Measurements from ENCODE around the gene PDE4B.

The PDE4B gene

GRCh38 chr1:66143651-66144050 is 351.0 kb downstream of the PDE4B start:
- DNase-seq: no peak

DNA sequence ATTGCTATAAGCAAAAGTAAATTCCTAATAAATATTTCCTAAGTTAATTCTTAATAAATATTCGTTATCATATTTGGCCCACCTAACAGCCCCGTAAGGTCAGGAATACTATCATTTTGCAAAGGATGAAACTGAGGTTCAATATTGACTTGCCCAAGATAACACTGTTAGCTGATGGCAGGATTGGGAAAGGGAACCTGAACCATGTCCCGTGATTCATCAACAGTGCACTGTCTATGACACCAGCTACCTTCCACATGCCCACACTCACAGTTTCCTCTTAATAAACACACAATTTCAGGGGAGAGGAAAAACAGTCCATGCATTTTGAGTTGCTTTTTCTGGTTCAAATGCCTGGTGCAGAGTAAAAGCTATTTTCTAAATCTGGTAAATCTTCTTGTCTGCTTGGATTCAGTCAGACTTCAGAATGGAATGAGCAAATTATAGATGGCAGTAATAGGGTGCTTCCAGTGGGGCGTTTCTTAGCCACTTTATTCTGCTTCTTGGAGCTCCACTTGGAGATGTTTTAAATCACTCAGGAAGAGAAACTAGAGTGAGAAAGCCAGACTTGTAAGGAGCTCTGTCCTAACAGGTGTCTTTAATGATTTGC is 354.6 kb downstream of the PDE4B start:
- no peak for DNase-seq

- DNase-seq: no peak
These were observed 359.3 kb downstream of the PDE4B start for GRCh38 chr1:66152034-66152433.

DNA sequence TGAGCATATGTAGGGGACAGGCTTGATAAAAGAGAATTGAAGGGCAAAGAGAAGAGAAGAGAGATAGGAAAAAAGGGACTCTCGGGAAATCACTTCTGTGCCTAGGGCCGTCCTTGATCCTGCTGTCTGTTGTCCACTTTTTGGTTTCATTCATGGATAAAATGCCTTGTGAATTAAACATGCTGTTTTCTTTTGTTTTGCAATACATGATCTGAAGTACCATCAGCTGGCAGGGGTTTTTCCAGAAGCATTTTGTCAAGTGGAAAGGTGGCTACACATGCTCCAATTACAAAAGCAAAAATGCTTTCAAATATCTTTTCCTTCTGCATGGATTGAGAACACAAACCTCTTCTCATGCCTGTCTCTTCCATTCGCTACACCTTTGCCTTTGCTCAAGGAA is 361.7 kb downstream of the PDE4B start:
- no peak for DNase-seq

GRCh38 chr1:66156144-66156543 is 363.4 kb downstream of the PDE4B start:
- no peak for DNase-seq

GRCh38 chr1:66159800-66160199 is 367.1 kb downstream of the PDE4B start:
- no peak for DNase-seq

DNA sequence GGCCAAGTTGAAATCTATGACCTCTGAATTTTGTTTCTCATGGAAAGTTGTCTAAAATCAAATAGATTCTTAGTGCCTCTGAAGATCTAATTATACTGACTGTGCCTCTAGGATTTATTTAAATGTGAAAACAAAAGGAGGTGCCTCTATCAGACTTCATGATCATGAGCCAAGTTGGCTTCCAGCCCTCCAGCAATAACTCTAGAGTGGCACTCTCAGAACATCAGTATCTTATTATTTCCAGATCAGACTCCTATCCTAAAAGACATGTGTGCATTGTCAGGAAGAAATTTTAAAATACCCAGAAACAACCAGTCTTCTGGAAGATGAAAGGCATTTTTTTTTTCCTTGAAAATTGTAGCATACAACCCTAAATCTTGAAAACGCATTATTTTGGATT is 368.0 kb downstream of the PDE4B start:
- DNase-seq: peak; percentile 18

GRCh38 chr1:66166753-66167152 is 374.1 kb downstream of the PDE4B start:
- DNase-seq: no peak

DNA sequence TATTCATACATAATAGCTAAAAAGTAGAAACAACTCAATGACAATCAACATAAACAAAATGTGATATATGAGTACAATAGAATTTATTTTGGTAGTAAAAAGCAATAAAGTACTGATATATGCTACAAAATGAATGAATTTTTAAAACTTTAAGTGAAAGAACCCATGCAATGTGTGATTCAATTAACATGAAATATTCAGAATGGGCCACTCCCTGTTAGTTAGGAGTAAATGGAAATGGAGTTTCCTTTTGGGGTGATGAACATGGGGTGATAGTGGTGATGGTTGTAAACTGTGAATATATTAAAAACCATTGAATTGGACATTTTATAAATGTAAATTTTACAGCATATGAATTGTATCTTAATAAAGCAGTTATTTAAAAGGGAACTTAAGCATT is 374.6 kb downstream of the PDE4B start:
- no peak for DNase-seq

- no peak for DNase-seq
These were observed 375.8 kb downstream of the PDE4B start for GRCh38 chr1:66168467-66168887.

GRCh38 chr1:66168948-66169671 is 376.4 kb downstream of the PDE4B start:
- no peak for DNase-seq

GRCh38 chr1:66172272-66172671 is 379.6 kb downstream of the PDE4B start:
- no peak for DNase-seq

GRCh38 chr1:66175098-66175497 is 382.4 kb downstream of the PDE4B start:
- peak; percentile 10 for DNase-seq

GRCh38 chr1:66175581-66175980 is 382.9 kb downstream of the PDE4B start:
- DNase-seq: no peak

- no peak for DNase-seq
These were observed 383.5 kb downstream of the PDE4B start for GRCh38 chr1:66176012-66176715.

DNA sequence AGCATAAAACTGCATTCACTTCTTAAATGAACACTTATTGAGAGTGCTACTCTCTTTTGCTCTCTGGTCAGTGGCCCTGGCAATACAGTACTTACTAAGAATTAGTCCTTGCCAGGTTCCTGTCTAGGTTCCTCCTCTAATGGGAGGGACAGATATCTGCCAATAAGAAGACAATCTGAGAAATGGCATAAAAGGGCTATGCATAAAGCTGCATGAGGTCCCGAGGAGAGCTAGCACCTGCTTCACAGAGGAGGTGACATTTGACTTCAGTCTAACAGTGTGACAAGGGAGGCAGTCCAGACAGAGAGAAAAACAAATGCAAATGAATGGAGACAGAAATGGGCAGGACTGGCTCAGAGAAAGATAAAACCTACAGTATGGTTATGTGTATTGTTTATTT is 384.1 kb downstream of the PDE4B start:
- no peak for DNase-seq

DNA sequence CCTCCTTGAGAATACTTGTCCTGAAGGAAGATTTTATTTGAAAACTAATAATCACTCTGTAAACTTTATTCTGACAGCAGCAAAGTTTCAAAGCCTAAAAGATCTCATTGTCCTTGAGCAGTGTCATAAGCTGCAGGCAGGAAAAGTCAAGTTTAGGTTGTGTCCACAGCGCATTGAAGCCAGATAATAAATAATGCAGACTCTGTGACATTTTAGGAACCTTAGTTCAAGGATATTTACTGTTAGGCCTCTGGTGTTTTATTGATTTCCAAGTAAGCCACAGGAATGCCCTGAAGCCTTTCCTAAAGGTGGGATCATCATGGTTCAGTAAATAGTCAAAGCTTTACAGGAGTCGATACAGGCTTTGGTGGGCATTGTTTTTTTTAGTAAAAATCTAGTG is 384.8 kb downstream of the PDE4B start:
- DNase-seq: no peak

DNA sequence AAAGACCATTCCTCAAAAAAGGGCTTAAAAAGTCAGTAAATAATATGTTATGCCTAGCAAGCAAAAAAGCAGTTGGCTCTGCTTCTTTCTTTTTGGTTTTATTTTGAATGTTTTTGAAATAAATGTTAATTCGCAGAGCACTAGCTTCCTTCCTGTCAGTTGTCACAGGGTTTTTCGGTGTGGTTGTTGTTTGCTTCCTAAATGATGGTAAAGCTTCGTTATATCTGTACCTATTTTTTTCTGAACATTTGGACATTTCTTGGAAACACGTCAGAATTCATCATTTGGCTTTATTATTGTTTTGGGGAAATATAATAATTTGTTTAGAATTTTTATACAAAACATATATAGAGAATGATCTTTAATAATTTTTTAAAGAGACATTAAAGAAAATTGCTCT is 389.3 kb downstream of the PDE4B start:
- DNase-seq: no peak

DNA sequence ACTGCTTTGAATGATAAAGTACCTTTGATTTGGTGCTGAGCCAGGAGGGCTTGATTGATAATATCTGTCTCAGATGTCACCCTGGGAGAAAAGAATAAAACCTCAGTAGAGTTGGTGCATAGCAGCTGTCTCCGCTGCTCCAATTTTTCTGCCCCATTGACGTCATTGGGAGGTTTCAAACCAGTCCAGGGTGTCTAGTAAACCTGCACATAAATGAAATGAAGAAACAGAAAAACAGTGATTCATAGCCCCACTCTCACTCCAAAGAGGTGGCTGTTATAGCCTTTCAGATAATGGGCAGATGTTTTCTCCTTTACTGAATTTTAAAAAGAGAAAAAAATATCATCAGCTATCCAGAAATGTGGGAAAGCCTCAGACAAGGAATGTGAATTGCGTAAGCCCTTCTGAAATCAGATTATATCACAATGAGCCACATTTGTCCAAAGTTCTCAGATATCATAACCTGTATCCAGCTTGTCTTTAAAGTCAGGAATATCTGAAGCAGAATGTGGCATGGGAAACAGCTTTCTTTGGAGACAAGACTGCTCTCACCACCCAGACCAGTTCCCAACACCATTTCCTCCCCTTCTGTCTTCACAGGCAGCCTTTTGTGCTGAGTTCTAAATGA is 390.0 kb downstream of the PDE4B start:
- peak; percentile 77 for DNase-seq

DNA sequence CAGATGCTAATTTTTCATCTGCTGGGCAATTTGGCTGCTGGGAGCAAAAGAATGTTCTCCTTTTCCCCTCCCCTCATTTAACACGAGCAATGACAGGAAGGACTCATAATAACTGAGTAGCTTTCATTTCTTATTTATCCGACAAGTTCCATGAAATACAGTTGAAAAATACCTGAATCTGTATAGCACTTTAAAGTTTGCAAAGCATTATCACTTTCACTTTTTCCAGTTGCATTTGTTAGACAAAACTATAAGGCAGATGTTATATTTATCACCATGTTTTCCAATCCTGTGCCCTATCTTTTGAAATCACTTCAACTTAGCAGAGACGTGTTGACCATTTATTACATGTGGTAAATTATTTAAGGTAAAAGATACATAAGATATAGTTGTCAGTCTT is 390.7 kb downstream of the PDE4B start:
- no peak for DNase-seq

GRCh38 chr1:66197120-66197519 is 404.4 kb downstream of the PDE4B start:
- no peak for DNase-seq

GRCh38 chr1:66197785-66198184 is 405.1 kb downstream of the PDE4B start:
- peak; percentile 57 for DNase-seq

DNA sequence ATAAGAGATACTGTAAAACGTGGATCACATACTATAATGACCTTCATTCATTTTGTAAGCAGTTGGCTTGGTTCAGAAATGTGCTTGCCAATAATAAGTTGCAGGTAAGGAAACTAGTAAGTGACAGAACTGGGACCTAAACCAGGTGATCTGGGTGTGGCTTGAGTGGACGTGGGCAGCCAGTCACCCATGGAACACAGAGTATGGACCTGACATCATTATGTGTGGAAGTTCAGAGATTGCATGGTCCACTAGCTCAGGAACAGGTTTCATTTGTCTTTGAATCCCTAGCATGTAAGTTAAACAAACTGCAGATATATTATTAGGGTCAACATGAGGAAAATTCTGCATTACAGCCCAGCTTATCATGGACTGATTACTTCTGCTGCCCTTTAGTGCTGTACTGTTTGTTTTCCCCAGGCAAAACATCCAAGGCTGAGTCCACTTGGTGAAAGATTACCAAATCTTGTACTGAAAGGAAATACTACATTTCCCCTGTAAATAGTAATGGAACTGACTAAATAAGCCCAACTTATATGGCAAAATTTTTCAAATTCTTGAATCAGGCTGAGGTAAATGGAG is 414.0 kb downstream of the PDE4B start:
- no peak for DNase-seq
